Hepatocyte (in vitro differentiated cells): ENCODE measurements around the gene PLPP6.

Source experiments
- CTCF ChIP-seq: fragments of 200-600 bp; sonication (generic); IDR thresholded peaks from 2 replicates; pipeline ENCODE4 v1.5.1; 2016; ENCODE audit warnings: antibody characterized with exemption, mild to moderate bottlenecking; ENCODE audit not compliant: poor library complexity
- EZH2 ChIP-seq: fragments of 200-600 bp; sonication (generic); IDR thresholded peaks from 2 replicates; pipeline ENCODE4 v1.6.1; 2016; ENCODE audit warnings: antibody characterized with exemption, mild to moderate bottlenecking, borderline replicate concordance

- no peak for TF ChIP-seq CTCF
- no peak for TF ChIP-seq EZH2
Observed at GRCh38 chr9:4614627-4615026, 47.5 kb upstream of the PLPP6 start.
